HCT116 (cell line): ENCODE data around the gene COL18A1. TPM values are rescaled to one million over a fixed set of nuclear protein-coding genes. Genes with fewer than 3 reads are reported as not detected.

ENCODE experiments used
- ATAC-seq: fragments of 200-7000 bp; cut with Tn5 transposase; 2 replicates; pipeline ENCODE4 v1.9.1; 2020; ENCODE audit warnings: mild to moderate bottlenecking, moderate library complexity
- BruUV-seq: library from RNA; stranded (reverse); fragments of 400-500 nt; replicated peaks from 2 replicates; lab custom pipeline; 2021; lab: Mats Ljungman, UMichigan
- CTCF ChIA-PET: fragments of 300-600 bp; sonication (Branson Sonifier 250); formaldehyde crosslinking; loops from one replicate; lab custom pipeline; 2021; ENCODE audit warnings: antibody characterized with exemption; lab: Charles Lee
- POLR2A ChIA-PET: fragments of 300-600, 350-600 bp; sonication (Branson Sonifier 250); formaldehyde crosslinking; loops from one replicate; lab custom pipeline; 2021; ENCODE audit warnings: antibody characterized with exemption; lab: Charles Lee
- RAD21 ChIA-PET, 2 experiments: fragments of 300-600 bp; sonication (Branson Sonifier 250); formaldehyde crosslinking; loops; one replicate each; lab custom pipeline; 2023; ENCODE audit warnings: low total read pairs in 2 of 2; ENCODE audit not compliant: uncharacterized antibody in 2 of 2, unreplicated experiment in 2 of 2, low non-redundant PET in 1 of 2; lab: Charles Lee
- DNase-seq: peaks from one replicate; pipeline ENCODE4 v3.0.0-alpha.2; 2010; ENCODE audit warnings: low read depth, low spot score
- H2AFZ ChIP-seq: fragments of 200-600 bp; shearing (Covaris generic), sonication (generic); 2 replicates; pipeline ENCODE4 v1.6.1; 2017; ENCODE audit warnings: low read depth, mixed run types, mixed read lengths, antibody characterized with exemption, low read length; ENCODE audit not compliant: poor library complexity, severe bottlenecking
- H3K27ac ChIP-seq: 2 replicates; pipeline ENCODE4 v1.5.1; 2012; ENCODE audit warnings: low read depth, low read length
- H3K27me3 ChIP-seq: fragments of 200-600 bp; sonication (generic); 2 replicates; pipeline ENCODE4 v1.6.1; 2016; ENCODE audit warnings: mixed run types, low read length, mixed read lengths; ENCODE audit not compliant: insufficient read depth
- H3K36me3 ChIP-seq, 2 experiments: fragments of 200-500 bp in 1 of 2; fragments of 200-600 bp in 1 of 2; sonication (Bioruptor generic) in 1 of 2; sonication (generic) in 1 of 2; 2 replicates each; pipeline versions ENCODE4 v1.5.1 to v1.6.1; 2014 to 2016; ENCODE audit warnings: low read length in 2 of 2, inconsistent platforms in 1 of 2, mixed read lengths in 1 of 2, mixed run types in 1 of 2; ENCODE audit not compliant: insufficient read depth in 2 of 2, control insufficient read depth in 1 of 2
- H3K4me1 ChIP-seq, 2 experiments: fragments of 200-600 bp in 1 of 2; sonication (generic) in 1 of 2; 2 replicates each; pipeline versions ENCODE4 v1.5.1 to v1.6.1; 2012 to 2017; ENCODE audit warnings: low read length in 2 of 2, inconsistent platforms in 1 of 2, mild to moderate bottlenecking in 1 of 2, mixed read lengths in 1 of 2, mixed run types in 1 of 2, moderate library complexity in 1 of 2; ENCODE audit not compliant: insufficient read depth in 2 of 2, control insufficient read depth in 1 of 2
- H3K4me2 ChIP-seq: fragments of 200-600 bp; sonication (generic); 2 replicates; pipeline ENCODE4 v1.6.1; 2017; ENCODE audit warnings: mixed run types, low read length, mixed read lengths
- H3K4me3 ChIP-seq, 2 experiments: fragments of 200-600 bp in 1 of 2; sonication (generic) in 1 of 2; replicated peaks in 1 of 2; 2 replicates each; pipeline ENCODE4 v1.5.1; 2011 to 2016; ENCODE audit warnings: low read length in 2 of 2, control low read depth in 1 of 2, low read depth in 1 of 2, mild to moderate bottlenecking in 1 of 2, mixed read lengths in 1 of 2, mixed run types in 1 of 2
- H3K79me2 ChIP-seq: fragments of 200-600 bp; sonication (generic); 2 replicates; pipeline ENCODE4 v1.6.1; 2017; ENCODE audit warnings: mild to moderate bottlenecking, mixed run types, low read length, moderate library complexity, mixed read lengths; ENCODE audit not compliant: insufficient read depth
- H3K9ac ChIP-seq: fragments of 200-600 bp; sonication (generic); 2 replicates; pipeline ENCODE4 v1.6.1; 2016; ENCODE audit warnings: low read length, mixed read lengths
- H3K9me2 ChIP-seq: fragments of 200-600 bp; sonication (generic), shearing (Covaris generic); 2 replicates; pipeline ENCODE4 v1.6.1; 2017; ENCODE audit warnings: mixed run types, mild to moderate bottlenecking, moderate library complexity; ENCODE audit not compliant: insufficient read depth
- H3K9me3 ChIP-seq, 2 experiments: fragments of 200-500 bp in 1 of 2; fragments of 200-600 bp in 1 of 2; sonication (Bioruptor generic) in 1 of 2; sonication (generic) in 1 of 2; 2 replicates each; pipeline ENCODE4 v1.6.1; 2014 to 2017; ENCODE audit warnings: low read length in 2 of 2, mixed read lengths in 2 of 2, inconsistent platforms in 1 of 2, low read depth in 1 of 2, mild to moderate bottlenecking in 1 of 2, mixed run types in 1 of 2, moderate library complexity in 1 of 2; ENCODE audit not compliant: control insufficient read depth in 1 of 2, insufficient read depth in 1 of 2
- H4K20me1 ChIP-seq: fragments of 200-600 bp; sonication (generic), shearing (Covaris generic); 2 replicates; pipeline ENCODE4 v1.6.1; 2017; ENCODE audit warnings: mixed run types, mild to moderate bottlenecking, moderate library complexity; ENCODE audit not compliant: insufficient read depth
- CEBPB ChIP-seq: IDR thresholded peaks from 2 replicates; pipeline ENCODE4 v1.6.1; 2012; ENCODE audit warnings: low read depth
- EGR1 ChIP-seq: IDR thresholded peaks from 2 replicates; pipeline ENCODE4 v1.6.1; 2012; ENCODE audit warnings: low read depth
- ELF1 ChIP-seq: IDR thresholded peaks from 2 replicates; pipeline ENCODE4 v1.6.1; 2012; ENCODE audit warnings: low read depth, borderline replicate concordance
- RAD21 ChIP-seq: IDR thresholded peaks from 2 replicates; pipeline ENCODE4 v1.6.1; 2012; ENCODE audit warnings: low read depth, mild to moderate bottlenecking
- SP1 ChIP-seq: IDR thresholded peaks from 2 replicates; pipeline ENCODE4 v1.6.1; 2012; ENCODE audit warnings: low read depth
- SRF ChIP-seq: IDR thresholded peaks from 2 replicates; pipeline ENCODE4 v1.6.1; 2012; ENCODE audit warnings: low read depth
- YY1 ChIP-seq: IDR thresholded peaks from 2 replicates; pipeline ENCODE4 v1.6.1; 2011; ENCODE audit warnings: low read length, low read depth, moderate library complexity, mild to moderate bottlenecking; ENCODE audit not compliant: insufficient replicate concordance; ENCODE audit errors: extremely low read depth
- ZFX ChIP-seq: fragments of 450-650 bp; IDR thresholded peaks from 2 replicates; pipeline ENCODE4 v1.6.1; 2017
- ZNF274 ChIP-seq: fragments of 200-500 bp; sonication (Bioruptor generic); IDR thresholded peaks from 2 replicates; pipeline ENCODE4 v1.6.1; 2014; ENCODE audit warnings: mild to moderate bottlenecking, low read depth, low read length, inconsistent platforms
- intact Hi-C: fragments of 100-400 bp; cut with micrococcal nuclease; formaldehyde crosslinking; loops from 2 replicates; pipeline ENCODE4 v1.10.0; 2022
- total RNA-seq: library from RNA; stranded (reverse); gene quantifications from one replicate; pipeline ENCODE4 v1.2.1, GENCODE V29; 2021; ENCODE audit not compliant: unreplicated experiment

COL18A1 gene
- total RNA-seq, 1 experiment from 2014 or later, result 59.5 TPM

GRCh38 chr21:45466330-45467220 is 61.6 kb downstream of the COL18A1 start:
- CTCF ChIA-PET, result no interaction called here
- BruUV-seq, result no TSS peak
- intact Hi-C loops, result no loop called here

GRCh38 chr21:45467221-45467779 is 62.3 kb downstream of the COL18A1 start:
- BruUV-seq, result no TSS peak
- Histone ChIP-seq H3K79me2 (peaks cover 4% of the 10 kb centered on the region; the same call in 1 of the 2 replicates), H3K9ac (no peak overlapping the region), H3K9me2 (no peaks in the 10 kb centered on the region), H3K4me1 (peaks cover 5 to 13% of the 10 kb centered on the region in 2 experiments; a peak in 3 of 4 replicates), H3K27me3 (no peaks in the 10 kb centered on the region), H3K36me3 (peaks cover 0 to 5% of the 10 kb centered on the region in 2 experiments; a peak in 1 of 4 replicates), H3K9me3 (no peaks in the 10 kb centered on the region), H3K4me3 (no peak overlapping the region), H3K27ac (no peak overlapping the region), H4K20me1 (no peaks in the 10 kb centered on the region), H3K4me2 (no peak overlapping the region), H2AFZ (no peak overlapping the region)
- intact Hi-C loops, result no loop called here
- ChIA-PET RAD21 (no interaction called here), CTCF (no interaction called here), POLR2A (no interaction called here)
- ATAC-seq, result no peak
- DNase-seq, result no peak
- TF ChIP-seq YY1 (no peak), CEBPB (no peak), ELF1 (no peak), SP1 (no peak), ZFX (no peak), EGR1 (no peak)

More at GRCh38 chr21:45466330-45467220, 61.6 kb downstream of the COL18A1 start:
- H3K9ac ChIP-seq, result no peak overlapping the region
- POLR2A ChIA-PET, result no interaction called here
- peaks cover 0 to 5% of the 10 kb centered on the region in 2 experiments; a peak in 1 of 4 replicates for H3K36me3 ChIP-seq
- no peak overlapping the region for H2AFZ ChIP-seq
- H3K4me2 ChIP-seq, result no peak overlapping the region
- H3K27me3 ChIP-seq, result no peaks in the 10 kb centered on the region
- ATAC-seq (no peak), DNase-seq (no peak)
- H3K9me3 ChIP-seq, result no peaks in the 10 kb centered on the region
- no peaks in the 10 kb centered on the region for H3K9me2 ChIP-seq
- H3K4me3 ChIP-seq, result no peak overlapping the region
- TF ChIP-seq YY1 (no peak), SRF (no peak), RAD21 (no peak), ZNF274 (no peak)
- H3K4me1 ChIP-seq, result peaks cover 5 to 11% of the 10 kb centered on the region in 2 experiments; a peak in 3 of 4 replicates
- RAD21 ChIA-PET, result no interaction called here
- H3K27ac ChIP-seq, result no peak overlapping the region
- peaks cover 4% of the 10 kb centered on the region; the same call in 1 of the 2 replicates for H3K79me2 ChIP-seq
- H4K20me1 ChIP-seq, result no peaks in the 10 kb centered on the region
